GM12873 (cell line): ENCODE data around the gene CYTL1.

Experiments used
- CTCF ChIP-seq: IDR thresholded peaks from 2 replicates; pipeline ENCODE4 v1.5.1; 2012; ENCODE audit warnings: low read depth, mild to moderate bottlenecking, moderate library complexity, low read length, control low read depth; ENCODE audit not compliant: insufficient read depth; ENCODE audit errors: missing control alignments

The CYTL1 gene

GRCh38 chr4:5020341-5020740 lies 1.1 kb upstream of the CYTL1 start:
- no peak for TF ChIP-seq CTCF

GRCh38 chr4:5019796-5020195 lies 538 bp upstream of the CYTL1 start:
- TF ChIP-seq CTCF, result no peak

GRCh38 chr4:5018603-5019002 lies 655 bp downstream of the CYTL1 start:
- TF ChIP-seq CTCF, result no peak

- no peak for TF ChIP-seq CTCF
These were observed 1.2 kb downstream of the CYTL1 start for GRCh38 chr4:5018096-5018495.

DNA sequence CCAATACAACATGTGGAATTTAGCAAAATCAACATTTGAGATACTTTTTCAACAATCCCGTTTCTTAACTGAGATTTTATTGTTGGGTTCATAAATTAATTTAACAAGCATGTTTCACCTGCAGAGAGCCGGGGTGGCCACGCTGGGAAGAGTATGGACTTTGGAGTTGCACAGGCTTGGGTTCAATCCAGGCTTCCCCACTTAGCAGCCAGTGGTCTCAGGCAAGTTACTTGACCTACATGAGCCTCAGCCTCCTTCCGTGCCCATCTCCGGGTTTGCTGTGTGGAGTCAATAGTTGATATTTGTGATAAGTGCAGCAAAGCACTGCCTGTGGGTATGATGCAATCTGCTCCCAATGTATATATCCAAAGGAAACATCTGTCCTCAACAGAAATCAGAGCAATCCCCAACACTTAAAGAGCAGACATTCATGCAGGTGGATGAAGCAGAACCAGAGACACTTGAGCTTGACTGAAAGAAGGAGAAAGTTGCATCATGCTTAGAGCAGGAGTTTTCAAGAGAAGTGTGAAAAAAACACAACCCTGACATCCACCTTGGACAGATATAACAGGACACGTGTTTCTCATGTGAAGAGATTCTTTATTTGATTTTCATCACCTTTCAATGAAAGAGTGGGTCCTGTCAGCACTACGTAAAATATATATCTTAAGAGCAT lies 5.1 kb downstream of the CYTL1 start:
- TF ChIP-seq CTCF, result no peak

DNA sequence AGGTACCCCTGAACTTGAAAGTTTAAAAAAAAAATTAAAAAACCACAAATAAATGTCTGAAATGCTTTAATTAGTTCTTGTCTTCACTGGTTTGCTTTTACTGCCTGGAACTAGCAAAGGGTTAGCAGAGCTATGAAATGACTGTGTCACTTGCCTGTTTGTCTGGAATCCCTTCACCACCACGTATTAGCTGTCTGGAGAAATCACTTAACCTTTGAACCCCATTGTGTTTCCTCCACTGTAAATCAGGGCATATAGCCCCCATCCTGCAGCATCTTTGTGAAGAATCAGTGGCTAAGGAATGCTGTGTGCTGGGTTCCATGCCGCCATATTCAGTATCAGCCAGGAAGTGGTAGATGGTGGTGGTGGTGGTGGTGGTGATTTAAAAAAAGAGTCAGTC lies 6.3 kb downstream of the CYTL1 start:
- TF ChIP-seq CTCF, result no peak

DNA sequence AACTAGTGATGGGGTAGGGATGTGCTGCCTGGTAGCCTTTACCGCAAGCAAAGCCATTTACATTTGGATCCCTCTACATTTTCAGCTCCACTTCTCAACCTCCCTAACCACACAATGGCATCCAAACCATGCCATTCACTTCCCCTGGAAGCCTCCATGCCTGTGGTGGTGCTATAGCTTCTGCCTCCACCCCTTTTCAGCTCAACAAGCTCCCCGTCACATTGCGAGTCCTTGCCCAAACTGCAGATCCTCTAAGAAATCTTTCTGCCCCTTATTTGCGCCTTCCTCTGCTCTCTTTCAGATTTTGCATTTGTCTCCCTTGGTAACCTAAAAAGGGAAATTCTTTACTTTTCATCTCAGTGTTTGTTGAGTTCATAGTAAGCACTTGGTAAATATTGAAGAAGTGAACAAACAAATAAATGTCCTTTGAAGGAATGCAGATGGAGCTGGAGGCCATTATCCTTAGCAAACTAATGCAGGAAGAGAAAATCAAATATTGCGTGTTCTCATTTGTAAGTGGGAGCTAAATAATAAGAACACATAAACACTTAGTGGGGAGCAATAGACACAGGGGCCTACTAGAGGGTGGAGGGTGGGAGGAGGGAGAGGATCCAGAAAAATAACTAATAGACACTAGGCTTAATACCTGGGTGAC lies 6.9 kb downstream of the CYTL1 start:
- no peak for TF ChIP-seq CTCF
